ENCODE data around the gene VARS2. TPM values are rescaled to one million over a fixed set of nuclear protein-coding genes. Genes with fewer than 3 reads are reported as not detected.

The VARS2 gene
- total and polyA plus RNA-seq, 3 experiments from 2014 or later = 16.2 to 86.0 (median 82.4) TPM

DNA sequence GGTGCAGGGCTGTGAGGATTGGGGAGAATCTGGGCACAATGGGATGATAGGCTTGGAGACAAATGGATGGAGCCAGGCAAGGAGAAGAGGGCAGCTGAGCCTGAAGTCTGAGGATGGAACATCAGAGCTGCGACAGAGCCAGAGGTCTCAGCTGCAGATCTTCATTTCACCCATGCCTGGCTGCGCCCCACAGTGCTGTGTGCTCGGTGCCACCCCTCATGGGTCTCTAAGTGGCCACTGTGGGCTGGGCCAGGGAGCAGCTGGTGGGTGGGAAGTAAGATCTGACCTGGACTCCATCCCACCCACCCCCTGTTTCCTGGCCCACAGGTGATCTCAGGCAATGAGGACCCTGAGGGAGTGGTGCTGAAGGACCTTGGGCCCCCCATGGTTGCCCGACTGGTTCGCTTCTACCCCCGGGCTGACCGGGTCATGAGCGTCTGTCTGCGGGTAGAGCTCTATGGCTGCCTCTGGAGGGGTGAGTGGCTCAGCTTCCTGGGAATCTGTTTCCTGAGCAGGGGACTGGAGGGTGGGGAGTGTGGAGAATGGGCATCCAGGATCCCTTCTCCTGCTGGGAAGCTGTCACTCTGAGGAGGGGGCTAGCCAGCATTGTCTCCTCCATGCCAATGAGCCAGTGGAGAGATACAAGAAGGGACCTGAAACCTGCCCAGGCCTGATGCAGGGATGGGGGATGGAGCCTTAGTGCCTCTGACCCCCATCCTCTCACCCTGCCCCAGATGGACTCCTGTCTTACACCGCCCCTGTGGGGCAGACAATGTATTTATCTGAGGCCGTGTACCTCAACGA is 23.2 kb upstream of the VARS2 start:
- no peaks in the 10 kb centered on the region for H3K9me3 ChIP-seq (ENCODE audit: low read length)
- Mint-ChIP-seq H3K36me3 (peaks cover 5 to 30% (median 11%) of the 10 kb centered on the region in 3 donors), H3K9me3 (no peaks in the 10 kb centered on the region), H3K27ac (no peak overlapping the region), H3K4me3 (no peak overlapping the region), H3K4me1 (peaks cover 7 to 11% (median 8%) of the 10 kb centered on the region in 3 donors), H3K27me3 (no peaks in the 10 kb centered on the region)
- no peaks in the 10 kb centered on the region for H3K27me3 ChIP-seq (ENCODE audit: insufficient read depth, low read length, poor library complexity, severe bottlenecking)
- CTCF ChIA-PET = interaction anchor here (1.4 to 1.8 kb wide), 2 partner anchors 16 to 160 kb away, joined by 3 to 4 read pairs; partner anchors contain the start of gene GTF2H4
- no peak overlapping the region for H3K4me3 ChIP-seq (ENCODE audit: low read length)
- DNase-seq = no peak
- H3K36me3 ChIP-seq (ENCODE audit: insufficient read depth, low read length) = no peaks in the 10 kb centered on the region
- POLR2A ChIA-PET = no interaction called here
- peaks cover 12% of the 10 kb centered on the region for H3K4me1 ChIP-seq (ENCODE audit: insufficient read depth, low read length)
- no peak overlapping the region for H3K27ac ChIP-seq (ENCODE audit: low read depth, low read length)

- Mint-ChIP-seq H3K27me3 (no peaks in the 10 kb centered on the region), H3K4me1 (peaks cover 2 to 6% (median 3%) of the 10 kb centered on the region in 3 donors), H3K27ac (no peak overlapping the region), H3K36me3 (peaks cover 5 to 30% (median 11%) of the 10 kb centered on the region in 3 donors), H3K9me3 (no peaks in the 10 kb centered on the region), H3K4me3 (no peak overlapping the region)
- Histone ChIP-seq H3K27me3 (ENCODE audit: insufficient read depth, low read length, poor library complexity, severe bottlenecking) (no peaks in the 10 kb centered on the region), H3K9me3 (ENCODE audit: low read length) (no peaks in the 10 kb centered on the region), H3K36me3 (ENCODE audit: insufficient read depth, low read length) (no peaks in the 10 kb centered on the region), H3K4me3 (ENCODE audit: low read length) (no peak overlapping the region), H3K4me1 (ENCODE audit: insufficient read depth, low read length) (peaks cover 6% of the 10 kb centered on the region), H3K27ac (ENCODE audit: low read depth, low read length) (no peak overlapping the region)
- ChIA-PET CTCF (interaction anchor here (1.4 kb wide), 1 partner anchor 16 kb away, joined by 3 read pairs; the partner anchor contains the start of gene GTF2H4), POLR2A (interaction anchor here (0.5 kb wide), 1 partner anchor 14 kb away, joined by 3 read pairs; no protein-coding TSS in a partner anchor)
- DNase-seq = no peak
Observed at GRCh38 chr6:30891450-30891723, 22.7 kb upstream of the VARS2 start.

DNA sequence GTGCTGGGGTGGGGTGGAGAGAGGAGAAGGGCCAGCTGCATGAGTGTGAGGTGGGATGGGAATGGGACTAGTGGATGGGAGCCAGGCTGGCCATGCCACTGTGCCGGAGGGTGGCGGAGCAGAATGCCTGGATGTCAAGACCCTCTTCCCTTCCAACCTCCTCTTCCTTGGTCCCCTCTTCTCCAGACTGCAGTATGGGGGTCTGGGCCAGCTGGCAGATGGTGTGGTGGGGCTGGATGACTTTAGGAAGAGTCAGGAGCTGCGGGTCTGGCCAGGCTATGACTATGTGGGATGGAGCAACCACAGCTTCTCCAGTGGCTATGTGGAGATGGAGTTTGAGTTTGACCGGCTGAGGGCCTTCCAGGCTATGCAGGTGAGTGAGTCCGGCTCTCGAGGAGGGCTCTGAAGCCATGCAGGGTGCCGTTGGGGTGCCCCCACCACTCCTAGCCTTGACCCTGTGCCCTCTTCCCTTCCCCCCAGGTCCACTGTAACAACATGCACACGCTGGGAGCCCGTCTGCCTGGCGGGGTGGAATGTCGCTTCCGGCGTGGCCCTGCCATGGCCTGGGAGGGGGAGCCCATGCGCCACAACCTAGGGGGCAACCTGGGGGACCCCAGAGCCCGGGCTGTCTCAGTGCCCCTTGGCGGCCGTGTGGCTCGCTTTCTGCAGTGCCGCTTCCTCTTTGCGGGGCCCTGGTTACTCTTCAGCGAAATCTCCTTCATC is 22.1 kb upstream of the VARS2 start:
- Mint-ChIP-seq H3K4me3 (no peak overlapping the region), H3K4me1 (peaks cover 0 to 2% (median 0%) of the 10 kb centered on the region in 3 donors), H3K27ac (no peak overlapping the region), H3K9me3 (no peaks in the 10 kb centered on the region), H3K27me3 (no peaks in the 10 kb centered on the region), H3K36me3 (peaks cover 5 to 34% (median 9%) of the 10 kb centered on the region in 3 donors)
- no peak overlapping the region for H3K27ac ChIP-seq (ENCODE audit: low read depth, low read length)
- H3K4me3 ChIP-seq (ENCODE audit: low read length) = no peak overlapping the region
- H3K27me3 ChIP-seq (ENCODE audit: insufficient read depth, low read length, poor library complexity, severe bottlenecking) = no peaks in the 10 kb centered on the region
- no peaks in the 10 kb centered on the region for H3K9me3 ChIP-seq (ENCODE audit: low read length)
- H3K4me1 ChIP-seq (ENCODE audit: insufficient read depth, low read length) = peaks cover under 1% of the 10 kb centered on the region
- H3K36me3 ChIP-seq (ENCODE audit: insufficient read depth, low read length) = no peaks in the 10 kb centered on the region
- POLR2A ChIA-PET = interaction anchor here (0.5 kb wide), 1 partner anchor 14 kb away, joined by 3 read pairs; no protein-coding TSS in a partner anchor
- CTCF ChIA-PET = interaction anchor here (0.6 to 1.4 kb wide), 2 partner anchors 15 to 62 kb away, joined by 3 read pairs; partner anchors contain the start of gene GTF2H4
- DNase-seq = no peak

- Mint-ChIP-seq H3K4me1 (no peaks in the 10 kb centered on the region), H3K27ac (no peak overlapping the region), H3K36me3 (peaks cover 5 to 38% (median 9%) of the 10 kb centered on the region in 3 donors), H3K4me3 (no peak overlapping the region), H3K27me3 (no peaks in the 10 kb centered on the region), H3K9me3 (no peaks in the 10 kb centered on the region)
- POLR2A ChIA-PET = no interaction called here
- CTCF ChIA-PET = interaction anchor here (0.6 kb wide), 1 partner anchor 63 kb away, joined by 3 read pairs; no protein-coding TSS in a partner anchor
- no peak for DNase-seq
- Histone ChIP-seq H3K27me3 (ENCODE audit: insufficient read depth, low read length, poor library complexity, severe bottlenecking) (no peaks in the 10 kb centered on the region), H3K9me3 (ENCODE audit: low read length) (no peaks in the 10 kb centered on the region), H3K36me3 (ENCODE audit: insufficient read depth, low read length) (no peaks in the 10 kb centered on the region), H3K27ac (ENCODE audit: low read depth, low read length) (no peak overlapping the region), H3K4me1 (ENCODE audit: insufficient read depth, low read length) (no peaks in the 10 kb centered on the region), H3K4me3 (ENCODE audit: low read length) (no peak overlapping the region)
Observed at GRCh38 chr6:30893001-30893591, 20.9 kb upstream of the VARS2 start.

DNA sequence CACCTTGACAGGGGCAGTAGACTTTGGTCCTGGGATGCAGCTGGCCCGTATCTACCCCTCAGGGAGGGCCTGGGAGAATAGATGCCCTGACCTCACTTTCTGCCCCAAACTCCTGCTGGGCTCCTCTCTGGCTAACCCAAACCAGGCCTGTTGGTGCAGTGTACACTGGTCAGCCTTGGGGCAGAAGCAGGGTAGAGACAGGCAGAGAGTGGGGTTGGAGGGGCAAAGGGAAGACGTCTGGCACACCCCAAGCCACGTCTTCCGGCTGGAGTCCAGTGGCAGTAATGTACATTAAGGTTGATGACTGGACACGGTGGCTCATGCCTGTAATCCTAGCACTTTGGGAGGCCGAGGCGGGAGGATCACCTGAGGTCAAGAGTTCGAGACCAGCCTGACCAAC is 20.4 kb upstream of the VARS2 start:
- H3K4me3 ChIP-seq (ENCODE audit: low read length) = no peak overlapping the region
- no peak overlapping the region for H3K27ac ChIP-seq (ENCODE audit: low read depth, low read length)
- H3K4me1 Mint-ChIP-seq = no peaks in the 10 kb centered on the region
- H3K27me3 Mint-ChIP-seq = no peaks in the 10 kb centered on the region
- no peak overlapping the region for H3K27ac Mint-ChIP-seq
- ChIA-PET POLR2A (no interaction called here), CTCF (no interaction called here)
- no peaks in the 10 kb centered on the region for H3K9me3 Mint-ChIP-seq
- DNase-seq = no peak
- no peaks in the 10 kb centered on the region for H3K9me3 ChIP-seq (ENCODE audit: low read length)
- H3K4me1 ChIP-seq (ENCODE audit: insufficient read depth, low read length) = no peaks in the 10 kb centered on the region
- H3K27me3 ChIP-seq (ENCODE audit: insufficient read depth, low read length, poor library complexity, severe bottlenecking) = no peaks in the 10 kb centered on the region
- no peak overlapping the region for H3K4me3 Mint-ChIP-seq
- H3K36me3 Mint-ChIP-seq = peaks cover 5 to 41% (median 9%) of the 10 kb centered on the region in 3 donors
- H3K36me3 ChIP-seq (ENCODE audit: insufficient read depth, low read length) = no peaks in the 10 kb centered on the region

- CTCF ChIA-PET = no interaction called here
- H3K4me3 Mint-ChIP-seq = no peak overlapping the region
- peak overlapping the region in 1 of 8 donors; percentile 10 for H3K27ac Mint-ChIP-seq
- peaks cover 5 to 46% (median 9%) of the 10 kb centered on the region in 3 donors for H3K36me3 Mint-ChIP-seq
- no peaks in the 10 kb centered on the region for H3K27me3 ChIP-seq (ENCODE audit: insufficient read depth, low read length, poor library complexity, severe bottlenecking)
- DNase-seq = no peak
- H3K36me3 ChIP-seq (ENCODE audit: insufficient read depth, low read length) = no peaks in the 10 kb centered on the region
- H3K9me3 Mint-ChIP-seq = no peaks in the 10 kb centered on the region
- no peaks in the 10 kb centered on the region for H3K9me3 ChIP-seq (ENCODE audit: low read length)
- no peaks in the 10 kb centered on the region for H3K4me1 Mint-ChIP-seq
- no peaks in the 10 kb centered on the region for H3K4me1 ChIP-seq (ENCODE audit: insufficient read depth, low read length)
- POLR2A ChIA-PET = interaction anchor here (0.5 kb wide), 1 partner anchor 9 kb away, joined by 3 read pairs; no protein-coding TSS in a partner anchor
- no peak overlapping the region for H3K4me3 ChIP-seq (ENCODE audit: low read length)
- H3K27me3 Mint-ChIP-seq = no peaks in the 10 kb centered on the region
- no peak overlapping the region for H3K27ac ChIP-seq (ENCODE audit: low read depth, low read length)
Observed at GRCh38 chr6:30894381-30894780, 19.7 kb upstream of the VARS2 start.

DNA sequence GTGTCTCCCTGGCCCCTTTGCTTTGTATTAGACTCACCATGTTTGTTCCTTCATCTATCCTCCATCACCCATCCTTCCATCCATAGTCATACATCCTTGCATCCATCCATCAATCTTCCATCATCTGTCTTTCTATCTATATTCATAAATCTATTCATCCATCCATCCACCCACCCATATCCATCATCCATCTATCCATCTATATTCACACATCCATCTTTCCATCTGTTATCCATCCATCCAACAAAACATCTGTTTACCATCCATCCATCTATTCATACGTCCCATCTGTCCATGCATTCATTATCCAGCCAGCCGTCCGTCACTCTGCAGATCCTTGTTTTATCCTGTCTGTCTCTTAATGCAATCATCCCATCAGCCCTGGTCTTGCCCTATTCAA is 19.1 kb upstream of the VARS2 start:
- Mint-ChIP-seq H3K36me3 (peaks cover 5 to 45% (median 9%) of the 10 kb centered on the region in 3 donors), H3K9me3 (no peaks in the 10 kb centered on the region), H3K4me1 (no peaks in the 10 kb centered on the region), H3K4me3 (no peak overlapping the region), H3K27me3 (no peaks in the 10 kb centered on the region), H3K27ac (peak overlapping the region in 2 of 8 donors; percentile 0 to 2)
- DNase-seq = no peak
- H3K27ac ChIP-seq (ENCODE audit: low read depth, low read length) = no peak overlapping the region
- no peaks in the 10 kb centered on the region for H3K36me3 ChIP-seq (ENCODE audit: insufficient read depth, low read length)
- H3K9me3 ChIP-seq (ENCODE audit: low read length) = no peaks in the 10 kb centered on the region
- H3K4me1 ChIP-seq (ENCODE audit: insufficient read depth, low read length) = no peaks in the 10 kb centered on the region
- CTCF ChIA-PET = interaction anchor here (0.7 kb wide), 1 partner anchor 174 kb away, joined by 3 read pairs; no protein-coding TSS in a partner anchor
- POLR2A ChIA-PET = no interaction called here
- no peak overlapping the region for H3K4me3 ChIP-seq (ENCODE audit: low read length)
- H3K27me3 ChIP-seq (ENCODE audit: insufficient read depth, low read length, poor library complexity, severe bottlenecking) = no peaks in the 10 kb centered on the region

All from CD8-positive, alpha-beta memory T cell (primary cell).